Activated T-helper 2 cell treated with anti-CD3 and anti-CD28 coated beads, Interferon-gamma antibody, Interleukin-2, Interleukin-4, amounts not matched to agents 10 μg/mL and 5 μg/mL and 100 μg/mL, durations not matched to agents 14 hours and 24 hours and 36 hours (primary cell): ENCODE results near the gene CDON. TPM values are rescaled to one million over a fixed set of nuclear protein-coding genes. Genes with fewer than 3 reads are reported as not detected.
"Not testable (repeated sequence)": the region's sequence is repeated elsewhere in the genome, so short reads cannot be mapped to it uniquely, and the experiment has no call there.

Experiments used
- DNase-seq: peaks from one replicate; pipeline ENCODE4 v3.0.0; 2021; ENCODE audit warnings: low spot score
- H3K27ac Mint-ChIP-seq: one replicate; pipeline ENCODE4 v1.8.0; 2021; ENCODE audit warnings: mixed read lengths
- H3K27me3 Mint-ChIP-seq: one replicate; pipeline ENCODE4 v1.8.0; 2021; ENCODE audit warnings: low read depth, mixed read lengths
- H3K36me3 Mint-ChIP-seq: one replicate; pipeline ENCODE4 v1.8.0; 2021; ENCODE audit warnings: low read depth, mixed read lengths
- H3K4me1 Mint-ChIP-seq: one replicate; pipeline ENCODE4 v1.8.0; 2021; ENCODE audit warnings: low read depth, mixed read lengths
- H3K4me3 Mint-ChIP-seq: one replicate; pipeline ENCODE4 v1.8.0; 2021; ENCODE audit warnings: low read depth, mild to moderate bottlenecking, moderate library complexity, mixed read lengths
- H3K9me3 Mint-ChIP-seq: one replicate; pipeline ENCODE4 v1.8.0; 2021; ENCODE audit warnings: mixed read lengths
- intact Hi-C: fragments of 100-400 bp; cut with micrococcal nuclease; formaldehyde crosslinking; loops from one replicate; pipeline ENCODE4 v1.15.1; 2023
- total RNA-seq: library from RNA; stranded (reverse); gene quantifications from 2 replicates; pipeline ENCODE4 v1.2.3, GENCODE V29; 2022

Gene CDON
- total RNA-seq, 1 donor from 2014 or later = 3.2 TPM

- no peaks in the 10 kb centered on the region for H3K9me3 Mint-ChIP-seq
- intact Hi-C loops = no loop called here
- peaks cover 6% of the 10 kb centered on the region for H3K27me3 Mint-ChIP-seq
- H3K4me3 Mint-ChIP-seq = no peak overlapping the region
- H3K4me1 Mint-ChIP-seq = peaks cover 9% of the 10 kb centered on the region
- H3K27ac Mint-ChIP-seq = no peak overlapping the region
- DNase-seq = no peak
- no peaks in the 10 kb centered on the region for H3K36me3 Mint-ChIP-seq
Measured at GRCh38 chr11:126051117-126051516, 11.5 kb downstream of the CDON start.

DNA sequence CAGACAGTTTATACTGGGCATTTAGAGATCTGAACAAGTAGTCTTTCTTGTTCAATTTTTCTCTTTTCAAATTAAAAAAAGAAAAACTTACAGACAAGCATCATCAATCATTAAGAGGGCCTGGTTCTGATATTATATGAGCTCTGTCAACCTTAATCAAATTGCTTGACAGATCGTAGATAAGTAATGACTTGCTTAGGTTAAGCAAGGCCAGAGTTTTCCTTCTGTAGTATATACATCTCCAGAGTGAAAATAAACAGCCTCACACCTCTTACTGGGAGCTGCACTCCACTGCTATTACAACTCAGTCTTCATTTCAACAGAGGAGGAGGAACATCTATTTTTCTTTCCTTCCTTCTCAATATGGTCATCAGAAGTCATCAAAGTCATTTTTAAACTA lies 13.5 kb downstream of the CDON start:
- no peak for DNase-seq
- intact Hi-C loops = no loop called here
- Mint-ChIP-seq H3K4me1 (peaks cover 9% of the 10 kb centered on the region), H3K27me3 (peaks cover 2% of the 10 kb centered on the region), H3K4me3 (no peak overlapping the region), H3K9me3 (no peaks in the 10 kb centered on the region), H3K27ac (no peak overlapping the region), H3K36me3 (no peaks in the 10 kb centered on the region)

- no peak for DNase-seq
- H3K4me3 Mint-ChIP-seq = no peak overlapping the region
- peaks cover 2% of the 10 kb centered on the region for H3K27me3 Mint-ChIP-seq
- intact Hi-C loops = no loop called here
- H3K9me3 Mint-ChIP-seq = no peaks in the 10 kb centered on the region
- peaks cover 9% of the 10 kb centered on the region for H3K4me1 Mint-ChIP-seq
- no peaks in the 10 kb centered on the region for H3K36me3 Mint-ChIP-seq
- no peak overlapping the region for H3K27ac Mint-ChIP-seq
Measured at GRCh38 chr11:126048197-126048596, 14.5 kb downstream of the CDON start.

DNA sequence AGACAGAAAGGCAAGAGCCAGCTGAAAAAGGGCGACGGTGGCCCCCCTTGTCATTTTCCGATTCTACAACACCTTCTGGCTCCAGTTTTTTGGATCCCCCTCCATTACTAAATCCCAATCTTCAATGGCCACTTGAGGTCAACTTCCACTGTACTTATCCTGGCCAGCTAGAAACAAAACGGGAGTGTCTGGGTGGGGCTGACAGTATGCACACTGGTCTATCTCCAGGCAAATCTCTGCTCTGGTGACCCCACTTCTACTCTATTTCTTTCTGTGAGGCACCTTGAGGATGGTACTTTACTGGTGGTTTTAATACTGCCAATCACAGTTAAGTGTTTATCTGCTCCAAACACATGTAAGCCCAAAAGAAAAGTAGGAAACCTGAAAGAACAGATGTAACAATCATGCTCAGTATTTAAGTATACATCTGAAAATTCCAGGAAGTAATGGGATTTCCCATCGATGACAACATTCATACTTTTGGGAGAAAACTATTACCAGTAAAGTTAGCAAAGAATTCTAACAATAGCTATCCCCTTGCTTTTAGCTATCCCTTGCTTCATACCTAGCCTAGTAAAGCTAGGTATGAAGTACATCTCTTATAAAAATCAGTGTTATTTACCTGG lies 16.0 kb downstream of the CDON start:
- H3K4me3 Mint-ChIP-seq = no peak overlapping the region
- no peak for DNase-seq
- H3K36me3 Mint-ChIP-seq = no peaks in the 10 kb centered on the region
- intact Hi-C loops = no loop called here
- H3K4me1 Mint-ChIP-seq = peaks cover 9% of the 10 kb centered on the region
- H3K9me3 Mint-ChIP-seq = no peaks in the 10 kb centered on the region
- H3K27me3 Mint-ChIP-seq = peaks cover 2% of the 10 kb centered on the region
- H3K27ac Mint-ChIP-seq = no peak overlapping the region

GRCh38 chr11:126039485-126040271 lies 23.0 kb downstream of the CDON start:
- no peak overlapping the region for H3K4me3 Mint-ChIP-seq
- no peak for DNase-seq
- H3K9me3 Mint-ChIP-seq = no peaks in the 10 kb centered on the region
- no peaks in the 10 kb centered on the region for H3K36me3 Mint-ChIP-seq
- H3K27ac Mint-ChIP-seq = no peak overlapping the region
- peaks cover 4% of the 10 kb centered on the region for H3K4me1 Mint-ChIP-seq
- H3K27me3 Mint-ChIP-seq = no peaks in the 10 kb centered on the region
- intact Hi-C loops = no loop called here

DNA sequence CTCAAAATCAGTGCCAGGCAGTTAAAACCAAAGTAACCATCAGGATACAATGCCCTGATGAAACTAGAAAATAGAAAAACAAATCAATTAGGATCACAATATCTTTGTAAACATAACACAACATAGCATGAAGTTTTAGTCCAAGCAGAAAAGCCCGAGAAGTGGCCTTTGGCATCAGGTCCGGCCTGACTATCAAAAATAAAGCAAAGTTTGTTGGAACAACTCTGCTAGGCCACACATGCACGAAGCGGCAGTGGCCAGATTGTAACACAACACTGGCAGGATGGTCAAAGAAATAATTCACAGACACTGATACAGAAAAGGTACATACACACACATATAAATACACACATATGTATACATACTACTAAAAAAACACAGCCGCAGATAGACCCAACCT lies 26.9 kb downstream of the CDON start:
- intact Hi-C loops = no loop called here
- H3K27ac Mint-ChIP-seq = no peak overlapping the region
- H3K4me3 Mint-ChIP-seq = no peak overlapping the region
- H3K27me3 Mint-ChIP-seq = peaks cover 10% of the 10 kb centered on the region
- no peaks in the 10 kb centered on the region for H3K9me3 Mint-ChIP-seq
- no peak for DNase-seq
- peaks cover 4% of the 10 kb centered on the region for H3K4me1 Mint-ChIP-seq
- H3K36me3 Mint-ChIP-seq = no peaks in the 10 kb centered on the region

GRCh38 chr11:126034933-126035425 lies 27.7 kb downstream of the CDON start:
- intact Hi-C loops = no loop called here

DNA sequence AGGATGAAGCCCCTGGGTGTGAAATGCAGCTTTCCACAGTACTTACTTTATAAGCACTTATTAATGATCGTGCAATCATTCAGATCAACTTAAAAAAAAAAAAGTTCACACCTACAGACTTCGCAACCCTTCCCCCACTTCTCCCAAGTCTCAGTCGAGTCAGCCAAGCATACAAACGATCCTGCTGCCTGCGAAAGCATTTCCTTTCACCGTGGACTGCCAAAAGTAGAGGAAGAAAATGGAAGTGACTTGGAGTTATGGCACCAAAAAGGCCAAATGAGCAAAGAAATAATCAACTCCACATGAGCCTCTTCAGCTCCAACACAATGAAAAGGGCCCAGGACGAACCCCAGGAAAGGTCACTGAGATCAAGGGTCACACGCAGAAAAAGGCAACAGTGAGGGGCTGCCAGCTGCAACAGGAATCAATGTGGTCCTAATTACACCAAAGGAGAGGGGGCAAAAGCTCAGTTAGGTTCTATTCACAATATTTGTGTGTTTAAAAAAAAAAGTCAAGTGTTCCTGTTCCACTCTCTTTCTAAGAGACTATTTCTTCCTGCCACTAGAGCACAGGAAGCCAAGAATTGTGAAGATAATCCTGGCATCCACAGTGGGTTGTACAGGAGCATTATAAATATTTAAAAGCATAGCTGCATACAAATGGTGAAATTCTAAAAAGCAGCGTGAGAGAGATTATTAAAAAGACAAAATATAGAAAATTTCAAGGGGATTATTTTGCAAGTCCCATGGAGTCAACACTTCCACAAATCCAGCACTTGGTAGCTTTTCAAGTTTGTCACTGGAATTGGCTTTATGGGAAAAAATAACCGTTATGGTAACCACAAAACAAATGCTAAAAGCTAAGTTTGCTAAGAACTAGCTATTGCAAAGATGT lies 28.4 kb downstream of the CDON start:
- DNase-seq = no peak
- Mint-ChIP-seq H3K9me3 (no peaks in the 10 kb centered on the region), H3K27me3 (peaks cover 13% of the 10 kb centered on the region), H3K36me3 (no peaks in the 10 kb centered on the region), H3K4me3 (no peak overlapping the region), H3K27ac (no peak overlapping the region), H3K4me1 (peaks cover 3% of the 10 kb centered on the region)
- intact Hi-C loops = no loop called here

More at GRCh38 chr11:126034933-126035425, 27.7 kb downstream of the CDON start:
- DNase-seq = no peak
- H3K36me3 Mint-ChIP-seq = no peaks in the 10 kb centered on the region
- no peak overlapping the region for H3K4me3 Mint-ChIP-seq
- no peaks in the 10 kb centered on the region for H3K9me3 Mint-ChIP-seq
- H3K27ac Mint-ChIP-seq = no peak overlapping the region
- H3K4me1 Mint-ChIP-seq = peaks cover 4% of the 10 kb centered on the region
- peaks cover 10% of the 10 kb centered on the region for H3K27me3 Mint-ChIP-seq

GRCh38 chr11:126032375-126032774 lies 30.3 kb downstream of the CDON start:
- Mint-ChIP-seq H3K9me3 (no peaks in the 10 kb centered on the region), H3K27me3 (peaks cover 13% of the 10 kb centered on the region), H3K4me1 (no peaks in the 10 kb centered on the region), H3K36me3 (no peaks in the 10 kb centered on the region), H3K27ac (no peak overlapping the region), H3K4me3 (no peak overlapping the region)
- no peak for DNase-seq
- intact Hi-C loops = no loop called here

DNA sequence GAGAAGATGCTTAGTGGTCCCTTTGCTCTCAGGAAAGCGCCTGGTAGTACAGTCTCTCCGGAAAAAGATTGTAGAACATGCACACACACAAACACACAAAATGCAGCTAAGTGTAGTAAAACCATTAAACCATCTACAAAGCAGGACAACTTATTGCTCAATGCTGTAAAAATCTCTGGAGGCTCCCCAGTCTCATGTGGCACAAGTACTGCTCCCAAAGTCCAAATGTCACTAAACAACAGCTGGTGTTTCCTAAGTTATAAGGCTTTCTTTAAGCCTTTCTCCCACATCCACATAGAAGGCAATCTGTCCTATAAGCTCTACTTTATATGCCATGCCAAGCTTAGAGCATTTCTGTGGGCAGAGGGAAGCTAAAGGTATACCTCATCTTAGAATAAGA lies 32.9 kb downstream of the CDON start:
- intact Hi-C loops = no loop called here
- H3K9me3 Mint-ChIP-seq = no peaks in the 10 kb centered on the region
- peaks cover 13% of the 10 kb centered on the region for H3K27me3 Mint-ChIP-seq
- no peak overlapping the region for H3K4me3 Mint-ChIP-seq
- no peak for DNase-seq
- no peaks in the 10 kb centered on the region for H3K4me1 Mint-ChIP-seq
- H3K27ac Mint-ChIP-seq = no peak overlapping the region
- no peaks in the 10 kb centered on the region for H3K36me3 Mint-ChIP-seq

- peaks cover 13% of the 10 kb centered on the region for H3K27me3 Mint-ChIP-seq
- H3K9me3 Mint-ChIP-seq = no peaks in the 10 kb centered on the region
- intact Hi-C loops = no loop called here
- H3K36me3 Mint-ChIP-seq = no peaks in the 10 kb centered on the region
- H3K27ac Mint-ChIP-seq = no peak overlapping the region
- no peaks in the 10 kb centered on the region for H3K4me1 Mint-ChIP-seq
- DNase-seq = no peak
- no peak overlapping the region for H3K4me3 Mint-ChIP-seq
Measured at GRCh38 chr11:126029237-126029636, 33.4 kb downstream of the CDON start.

- H3K9me3 Mint-ChIP-seq, H3K36me3 Mint-ChIP-seq, H3K27ac Mint-ChIP-seq, DNase-seq, H3K4me1 Mint-ChIP-seq, H3K4me3 Mint-ChIP-seq, intact Hi-C loops: not testable (repeated sequence)
- peaks cover 13% of the 10 kb centered on the region for H3K27me3 Mint-ChIP-seq
Measured at GRCh38 chr11:126028534-126028933, 34.1 kb downstream of the CDON start.
